Loucy (cell line): ENCODE data around the gene NRGN.

Experiments
- H2AFZ ChIP-seq: fragments of 200-600 bp; sonication (generic); 2 replicates; pipeline ENCODE4 v1.6.0; 2016; ENCODE audit warnings: antibody characterized with exemption, mild to moderate bottlenecking, low read length, moderate library complexity
- H3F3A ChIP-seq: fragments of 200-600 bp; 2 replicates; pipeline ENCODE4 v1.6.0; 2016; ENCODE audit warnings: antibody characterized with exemption, low read depth, mild to moderate bottlenecking
- H3K27me3 ChIP-seq: fragments of 200-600 bp; sonication (generic); 2 replicates; pipeline ENCODE4 v1.6.1; 2014; ENCODE audit warnings: low read length, mild to moderate bottlenecking; ENCODE audit not compliant: insufficient read depth, poor library complexity, severe bottlenecking
- H3K36me3 ChIP-seq: fragments of 200-600 bp; sonication (generic); 2 replicates; pipeline ENCODE4 v1.6.1; 2016; ENCODE audit warnings: low read length; ENCODE audit not compliant: insufficient read depth
- H3K4me1 ChIP-seq: fragments of 200-600 bp; sonication (generic); 2 replicates; pipeline ENCODE4 v1.5.1; 2014; ENCODE audit warnings: low read length, mild to moderate bottlenecking; ENCODE audit not compliant: insufficient read depth, poor library complexity, severe bottlenecking
- H3K4me2 ChIP-seq: fragments of 200-600 bp; sonication (generic); 2 replicates; pipeline ENCODE4 v1.6.0; 2014; ENCODE audit warnings: antibody characterized with exemption, low read length, low read depth, mild to moderate bottlenecking; ENCODE audit not compliant: poor library complexity, severe bottlenecking
- H3K4me3 ChIP-seq: fragments of 200-600 bp; sonication (generic); 2 replicates; pipeline ENCODE4 v1.5.1; 2014; ENCODE audit warnings: low read length, mild to moderate bottlenecking, mixed read lengths; ENCODE audit not compliant: poor library complexity, severe bottlenecking
- H3K79me2 ChIP-seq: fragments of 200-600 bp; sonication (generic); 2 replicates; pipeline ENCODE4 v1.6.1; 2014; ENCODE audit warnings: low read length; ENCODE audit not compliant: insufficient read depth
- H3K9ac ChIP-seq: fragments of 200-600 bp; sonication (generic); 2 replicates; pipeline ENCODE4 v1.6.0; 2014; ENCODE audit warnings: mild to moderate bottlenecking, low read depth, low read length, moderate library complexity; ENCODE audit not compliant: poor library complexity, severe bottlenecking
- H3K9me2 ChIP-seq: fragments of 200-600 bp; sonication (generic); replicated peaks from 2 replicates; pipeline ENCODE4 v1.6.1; 2016; ENCODE audit warnings: low read depth, low read length, mixed read lengths
- H3K9me3 ChIP-seq: fragments of 200-600 bp; sonication (generic); 2 replicates; pipeline ENCODE4 v1.6.1; 2014; ENCODE audit warnings: mild to moderate bottlenecking, antibody characterized with exemption, low read length, low read depth; ENCODE audit not compliant: insufficient read depth
- H4K20me1 ChIP-seq: fragments of 200-600 bp; sonication (generic); 2 replicates; pipeline ENCODE4 v1.6.0; 2014; ENCODE audit warnings: antibody characterized with exemption, low read length, mild to moderate bottlenecking; ENCODE audit not compliant: insufficient read depth, poor library complexity, severe bottlenecking
- CTCF ChIP-seq: fragments of 200-600 bp; sonication (generic); conservative IDR thresholded peaks from 2 replicates; pipeline ENCODE4 v1.5.1; 2014; ENCODE audit warnings: mild to moderate bottlenecking, antibody characterized with exemption, low read length
- EZH2phosphoT487 ChIP-seq: fragments of 200-600 bp; IDR thresholded peaks from 2 replicates; pipeline ENCODE4 v1.6.1; 2018; ENCODE audit warnings: antibody characterized with exemption, mild to moderate bottlenecking, moderate library complexity, borderline replicate concordance

NRGN gene

GRCh38 chr11:124700028-124700427, 39.7 kb upstream of the NRGN start:
- H3K4me2 ChIP-seq = no peak overlapping the region
- H3K79me2 ChIP-seq = no peaks in the 10 kb centered on the region
- no peak overlapping the region for H3K9ac ChIP-seq
- H3K36me3 ChIP-seq = no peaks in the 10 kb centered on the region
- H2AFZ ChIP-seq = no peak overlapping the region
- TF ChIP-seq CTCF (no peak), EZH2phosphoT487 (no peak)
- H3K9me2 ChIP-seq = no peaks in the 10 kb centered on the region
- no peak overlapping the region for H3K4me3 ChIP-seq
- no peaks in the 10 kb centered on the region for H3K4me1 ChIP-seq
- no peaks in the 10 kb centered on the region for H3K27me3 ChIP-seq
- no peaks in the 10 kb centered on the region for H3F3A ChIP-seq
- no peaks in the 10 kb centered on the region for H4K20me1 ChIP-seq
- H3K9me3 ChIP-seq = 0 out of 2 replicates have a peak, but pooled peaks cover 2% of the 10 kb centered on the region

GRCh38 chr11:124707829-124708228, 31.9 kb upstream of the NRGN start:
- Histone ChIP-seq H2AFZ (no peak overlapping the region), H3K79me2 (no peaks in the 10 kb centered on the region), H3K9ac (no peak overlapping the region), H3K27me3 (no peaks in the 10 kb centered on the region), H3K4me2 (no peak overlapping the region), H4K20me1 (no peaks in the 10 kb centered on the region), H3F3A (no peaks in the 10 kb centered on the region), H3K4me3 (no peak overlapping the region), H3K36me3 (no peaks in the 10 kb centered on the region), H3K9me2 (no peaks in the 10 kb centered on the region), H3K4me1 (no peaks in the 10 kb centered on the region), H3K9me3 (no peaks in the 10 kb centered on the region)
- no peak for TF ChIP-seq CTCF
- TF ChIP-seq EZH2phosphoT487 = no peak

- H3K4me3 ChIP-seq = no peak overlapping the region
- peaks cover 2% of the 10 kb centered on the region for H3K27me3 ChIP-seq
- H3F3A ChIP-seq = no peaks in the 10 kb centered on the region
- no peak overlapping the region for H3K4me2 ChIP-seq
- H3K79me2 ChIP-seq = no peaks in the 10 kb centered on the region
- H3K4me1 ChIP-seq = peaks cover 5% of the 10 kb centered on the region
- no peaks in the 10 kb centered on the region for H4K20me1 ChIP-seq
- H2AFZ ChIP-seq = no peak overlapping the region
- H3K9me2 ChIP-seq = no peaks in the 10 kb centered on the region
- TF ChIP-seq EZH2phosphoT487 (no peak), CTCF (no peak)
- no peaks in the 10 kb centered on the region for H3K36me3 ChIP-seq
- no peaks in the 10 kb centered on the region for H3K9me3 ChIP-seq
- H3K9ac ChIP-seq = no peak overlapping the region
These were observed 27.4 kb upstream of the NRGN start for GRCh38 chr11:124712392-124712791.
